Right renal cortex interstitium (tissue), 3 donors: Measurements from ENCODE around the gene KMT2B. TPM values are rescaled to one million over a fixed set of nuclear protein-coding genes. Genes with fewer than 3 reads are reported as not detected.
"Not testable (repeated sequence)": the region's sequence is repeated elsewhere in the genome, so short reads cannot be mapped to it uniquely, and the experiment has no call there.

Experiments used
- DNase-seq, 3 donors: peaks; one replicate each; pipeline ENCODE4 v3.0.0-alpha.2; 2013; ENCODE audit warnings: low read depth in 3 of 3, low spot score in 2 of 3
- polyA plus RNA-seq, 3 donors: library from polyadenylated mRNA; unstranded; fragments of 120-200 nt; gene quantifications; one replicate each; pipeline ENCODE4 v1.2.1, GENCODE V29; 2013; ENCODE audit not compliant: insufficient read length in 3 of 3

Gene KMT2B
- polyA plus RNA-seq, 3 donors: 24.8 to 26.6 (median 25.4) TPM

GRCh38 chr19:35712567-35713505 is 5.0 kb upstream of the KMT2B start:
- no peak for DNase-seq

- DNase-seq: no peak
Measured at GRCh38 chr19:35713506-35713850, 4.3 kb upstream of the KMT2B start.

GRCh38 chr19:35713904-35714495 is 3.8 kb upstream of the KMT2B start:
- DNase-seq: no peak

GRCh38 chr19:35714601-35715354 is 3.0 kb upstream of the KMT2B start:
- DNase-seq: no peak

GRCh38 chr19:35715355-35715809 is 2.4 kb upstream of the KMT2B start:
- DNase-seq: no peak

- DNase-seq: no peak
Measured at GRCh38 chr19:35715981-35716800, 1.6 kb upstream of the KMT2B start.

- peak; percentile 79 to 85 (median 79) for DNase-seq
Measured at GRCh38 chr19:35716801-35717664, 770 bp upstream of the KMT2B start.

GRCh38 chr19:35718345-35719041 is 690 bp downstream of the KMT2B start:
- DNase-seq: no peak

GRCh38 chr19:35719402-35720162 is 1.8 kb downstream of the KMT2B start:
- no peak for DNase-seq

- no peak for DNase-seq
Measured at GRCh38 chr19:35720163-35720524, 2.3 kb downstream of the KMT2B start.

GRCh38 chr19:35720648-35721047 is 2.8 kb downstream of the KMT2B start:
- no peak for DNase-seq

GRCh38 chr19:35721374-35721773 is 3.6 kb downstream of the KMT2B start:
- DNase-seq: no peak

- DNase-seq: no peak
Measured at GRCh38 chr19:35722461-35722860, 4.7 kb downstream of the KMT2B start.

GRCh38 chr19:35722897-35723296 is 5.1 kb downstream of the KMT2B start:
- no peak for DNase-seq

GRCh38 chr19:35723671-35724070 is 5.9 kb downstream of the KMT2B start:
- DNase-seq: no peak

- not testable (repeated sequence) for DNase-seq
Measured at GRCh38 chr19:35724132-35724531, 6.3 kb downstream of the KMT2B start.

- DNase-seq: no peak
Measured at GRCh38 chr19:35724560-35724959, 6.8 kb downstream of the KMT2B start.

- no peak for DNase-seq
Measured at GRCh38 chr19:35725216-35725861, 7.5 kb downstream of the KMT2B start.
